ENCODE results near the gene TMEM59L.

DNA sequence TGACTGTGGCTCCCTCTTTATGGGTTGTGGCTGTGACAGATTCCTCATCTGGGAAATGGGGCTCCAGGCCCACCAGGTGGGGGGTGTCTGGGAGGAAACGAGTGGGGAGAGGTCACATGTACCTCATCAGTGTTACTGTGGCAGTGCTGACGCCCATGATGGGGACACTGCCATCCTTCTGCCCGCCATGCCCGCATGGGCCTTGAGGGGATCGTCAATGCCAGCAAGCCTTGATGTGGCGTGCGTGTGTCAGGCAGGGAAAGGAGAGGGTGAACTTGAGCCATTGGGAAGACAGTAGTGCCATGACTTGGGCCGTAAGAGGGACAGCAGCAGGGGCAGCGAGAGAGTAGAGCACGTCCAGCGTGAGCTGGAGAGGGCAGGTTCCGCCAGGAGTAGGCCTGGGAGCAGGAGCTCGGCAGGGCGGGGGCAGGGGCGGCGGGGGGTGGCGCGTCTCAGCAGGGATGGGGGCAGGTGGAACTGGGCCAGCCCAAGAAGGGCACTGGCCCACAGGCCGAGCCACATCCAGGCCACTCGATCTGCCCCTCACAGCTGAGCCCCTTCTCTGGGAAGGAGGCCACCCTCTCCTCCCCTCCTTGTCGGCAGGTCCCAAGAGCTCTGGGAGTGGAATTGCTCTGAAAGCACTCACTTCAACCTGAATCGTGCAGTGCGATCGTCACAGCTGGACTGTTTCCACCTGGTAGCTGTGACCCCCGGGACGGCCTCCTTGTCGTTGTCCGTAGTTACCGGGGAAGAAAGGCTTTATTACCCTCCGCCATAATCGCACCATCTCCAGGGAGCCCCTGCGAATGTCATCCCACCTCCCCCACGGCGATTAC is 34.1 kb downstream of the TMEM59L start:
- TF ChIP-seq CTCF (IDR thresholded peaks at IDR 0.05): no peak
- no peak for TF ChIP-seq POLR2A (IDR thresholded peaks at IDR 0.05)
